ENCODE data around the gene SESN3.

- TF ChIP-seq, protein P1, sequence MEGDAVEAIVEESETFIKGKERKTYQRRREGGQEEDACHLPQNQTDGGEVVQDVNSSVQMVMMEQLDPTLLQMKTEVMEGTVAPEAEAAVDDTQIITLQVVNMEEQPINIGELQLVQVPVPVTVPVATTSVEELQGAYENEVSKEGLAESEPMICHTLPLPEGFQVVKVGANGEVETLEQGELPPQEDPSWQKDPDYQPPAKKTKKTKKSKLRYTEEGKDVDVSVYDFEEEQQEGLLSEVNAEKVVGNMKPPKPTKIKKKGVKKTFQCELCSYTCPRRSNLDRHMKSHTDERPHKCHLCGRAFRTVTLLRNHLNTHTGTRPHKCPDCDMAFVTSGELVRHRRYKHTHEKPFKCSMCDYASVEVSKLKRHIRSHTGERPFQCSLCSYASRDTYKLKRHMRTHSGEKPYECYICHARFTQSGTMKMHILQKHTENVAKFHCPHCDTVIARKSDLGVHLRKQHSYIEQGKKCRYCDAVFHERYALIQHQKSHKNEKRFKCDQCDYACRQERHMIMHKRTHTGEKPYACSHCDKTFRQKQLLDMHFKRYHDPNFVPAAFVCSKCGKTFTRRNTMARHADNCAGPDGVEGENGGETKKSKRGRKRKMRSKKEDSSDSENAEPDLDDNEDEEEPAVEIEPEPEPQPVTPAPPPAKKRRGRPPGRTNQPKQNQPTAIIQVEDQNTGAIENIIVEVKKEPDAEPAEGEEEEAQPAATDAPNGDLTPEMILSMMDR (IDR thresholded peaks at IDR 0.05), result no peak
- no peak for TF ChIP-seq POLR2AphosphoS5 (IDR thresholded peaks at IDR 0.05)
- TF ChIP-seq POLR2A (IDR thresholded peaks at IDR 0.05; ENCODE audit: low read depth), result no peak
- TF ChIP-seq EP300 (IDR thresholded peaks at IDR 0.05), result no peak
These were observed 1.7 kb upstream of the SESN3 start for GRCh38 chr11:95232666-95233065.
